HT-29 (cell line): ENCODE results near the gene FAM200C. TPM values are rescaled to one million over a fixed set of nuclear protein-coding genes. Genes with fewer than 3 reads are reported as not detected.

Source experiments
- total RNA-seq: library from RNA; depleted of rRNA; stranded (reverse); fragments of >200 nt; shearing (Covaris generic); gene quantifications from 2 replicates; pipeline ENCODE4 v1.2.3, GENCODE V29; 2014; rRNA removed

The FAM200C gene
- total RNA-seq, 1 experiment from 2014 or later: 1.2 TPM

Other genes with a start within 250 kb of the FAM200C start
- gene FABP6, start 170.5 kb downstream of the FAM200C start, total RNA-seq: 2.2 and 2.9 TPM in 2 replicates
- gene CCNJL, start 87.5 kb downstream of the FAM200C start, total RNA-seq: 7.9 and 9.1 TPM in 2 replicates
- 0.18 TPM in 1 of 2 replicates, not detected in the other for gene C1QTNF2, start 29.4 kb downstream of the FAM200C start, total RNA-seq
- gene SLU7, start 19.0 kb upstream of the FAM200C start, total RNA-seq: 13.2 and 24.6 TPM in 2 replicates
- gene PTTG1, start 21.8 kb upstream of the FAM200C start, total RNA-seq: 99.1 and 131 TPM in 2 replicates